ENCODE data around the gene MSTN.

Gene MSTN

DNA sequence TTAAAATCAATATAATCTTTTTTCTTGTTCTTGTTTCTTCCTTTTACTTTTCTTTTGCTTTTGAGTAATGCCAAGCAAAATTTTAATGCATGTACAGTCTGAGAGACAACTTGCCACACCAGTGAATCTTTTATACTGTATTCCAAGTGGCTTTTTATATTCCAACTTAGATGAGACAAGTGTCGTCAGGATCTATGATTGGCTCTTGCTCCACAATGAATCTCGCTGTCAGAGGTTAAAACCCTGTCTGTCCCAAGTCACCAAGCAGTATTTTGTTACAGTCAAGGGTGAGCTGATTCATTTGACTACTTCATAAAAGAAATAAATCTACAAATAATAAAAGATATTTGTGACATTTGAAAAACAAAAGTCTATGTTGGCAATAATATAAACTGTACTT, at the start of gene MSTN:
MSTN (minus strand) TSS at position 129 of the 400 bp plus-strand sequence. CDS start 133 bp downstream, outside the sequence.
- no peak for DNase-seq

- DNase-seq = no peak
These were observed 48.6 kb upstream of the MSTN start for GRCh38 chr2:190111166-190111565.

DNA sequence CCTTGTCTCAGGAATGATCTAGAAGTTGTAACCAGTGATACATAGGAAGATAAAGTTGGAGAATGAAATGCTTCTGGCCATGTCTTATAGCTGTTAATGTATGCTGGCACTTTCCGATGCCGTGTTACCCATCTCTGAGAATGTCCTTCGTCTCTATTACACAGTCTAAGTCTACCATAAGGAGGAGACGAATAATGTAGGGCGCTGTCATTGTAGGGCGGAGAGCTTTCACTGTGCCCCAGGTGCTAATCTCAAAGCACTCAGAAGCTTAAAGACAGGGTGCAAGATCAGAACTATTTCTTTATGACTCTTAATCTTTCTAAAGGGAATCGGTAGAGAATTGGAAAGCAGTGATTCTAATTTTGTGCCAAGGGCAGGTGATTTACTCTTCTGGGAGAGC, 48.2 kb upstream of the MSTN start:
- DNase-seq = no peak

GRCh38 chr2:190110131-190110530, 47.6 kb upstream of the MSTN start:
- no peak for DNase-seq

GRCh38 chr2:190107409-190107808, 44.9 kb upstream of the MSTN start:
- no peak for DNase-seq

GRCh38 chr2:190106783-190107182, 44.3 kb upstream of the MSTN start:
- DNase-seq = no peak

DNA sequence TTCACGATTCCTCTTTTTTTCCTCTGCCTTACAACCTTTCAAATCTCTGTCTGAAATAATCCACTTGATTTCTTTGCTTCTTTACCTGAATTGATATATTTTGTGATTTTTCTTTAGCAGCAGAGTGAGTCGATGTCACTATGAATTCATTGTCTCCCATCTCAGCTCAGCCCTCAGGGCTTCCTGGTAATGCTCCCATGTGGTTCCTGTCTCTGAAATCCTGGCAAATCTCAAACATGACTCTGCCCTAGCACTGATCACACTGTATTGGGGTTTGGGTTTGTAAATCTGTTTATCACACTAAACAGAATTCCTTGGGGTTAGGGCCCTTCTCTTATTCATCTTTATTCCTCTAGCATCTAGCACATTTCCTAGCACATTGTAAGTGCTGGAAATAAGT, 43.0 kb upstream of the MSTN start:
- DNase-seq = no peak

GRCh38 chr2:190103144-190103543, 40.6 kb upstream of the MSTN start:
- no peak for DNase-seq

- DNase-seq = no peak
These were observed 37.6 kb upstream of the MSTN start for GRCh38 chr2:190099890-190100697.

- DNase-seq = no peak
These were observed 36.3 kb upstream of the MSTN start for GRCh38 chr2:190098851-190099250.

DNA sequence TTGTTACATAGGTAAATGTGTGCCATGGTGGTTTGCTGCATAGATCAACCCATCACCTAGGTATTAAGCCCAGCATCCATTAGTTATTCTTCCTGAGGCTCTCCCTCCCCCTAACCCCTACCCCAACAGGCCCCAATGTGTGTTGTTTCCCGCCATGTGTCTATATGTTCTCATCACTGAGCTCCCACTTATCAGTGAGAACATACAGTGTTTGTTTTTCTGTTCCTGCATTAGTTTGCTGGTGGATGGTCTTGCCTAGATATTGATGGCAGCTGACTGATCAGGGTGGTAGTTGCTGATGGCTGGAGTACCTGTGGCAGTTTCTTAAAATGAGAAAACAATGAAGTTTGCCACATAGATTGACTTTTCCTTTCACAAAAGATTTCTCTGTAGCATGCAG, 34.6 kb upstream of the MSTN start:
- no peak for DNase-seq

DNA sequence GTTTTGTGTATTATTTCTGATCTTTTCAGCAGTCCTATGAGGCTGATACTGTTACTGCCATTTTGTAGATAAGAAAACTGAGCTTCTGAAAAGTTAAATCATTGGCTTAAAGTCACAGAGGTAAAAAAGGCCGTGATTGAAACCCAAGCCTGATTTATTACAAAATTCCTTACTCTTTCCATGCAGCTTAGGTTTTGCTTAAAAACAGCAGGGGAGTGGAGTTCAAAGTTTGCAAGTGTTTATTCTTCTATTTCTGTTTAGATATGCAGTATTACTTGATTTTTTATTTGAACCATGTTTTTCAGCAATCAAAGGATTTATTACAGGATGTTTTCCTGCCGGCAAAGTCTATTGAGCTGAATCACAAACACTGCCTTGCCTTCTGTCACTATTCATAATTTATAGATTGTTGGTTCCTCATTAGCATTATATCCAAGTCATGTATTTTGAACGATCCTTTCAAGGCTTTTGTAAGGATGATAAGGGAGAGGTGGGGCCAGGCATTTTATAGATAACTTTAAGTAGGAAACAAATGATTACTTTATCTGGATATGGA, 31.9 kb upstream of the MSTN start:
- no peak for DNase-seq

DNA sequence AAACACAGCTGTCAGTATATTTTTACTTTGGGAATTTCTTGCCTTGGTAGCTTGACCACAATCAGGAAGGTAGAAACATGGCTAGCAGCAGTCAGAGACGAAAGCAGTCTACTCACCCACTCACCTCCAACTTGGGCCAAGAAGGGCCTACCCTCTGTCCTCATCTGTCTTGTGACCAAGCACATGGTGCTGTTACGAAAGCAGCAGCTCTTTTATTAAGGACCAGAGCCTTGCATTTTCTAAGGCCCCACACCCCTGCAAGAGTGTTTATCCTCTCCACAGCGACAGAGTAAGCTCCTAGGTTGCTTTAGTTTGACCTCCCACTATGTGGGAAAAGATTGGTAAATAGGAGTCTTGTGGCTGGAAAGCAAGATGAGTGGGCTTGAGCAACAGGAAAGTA, 31.3 kb upstream of the MSTN start:
- DNase-seq = no peak

DNA sequence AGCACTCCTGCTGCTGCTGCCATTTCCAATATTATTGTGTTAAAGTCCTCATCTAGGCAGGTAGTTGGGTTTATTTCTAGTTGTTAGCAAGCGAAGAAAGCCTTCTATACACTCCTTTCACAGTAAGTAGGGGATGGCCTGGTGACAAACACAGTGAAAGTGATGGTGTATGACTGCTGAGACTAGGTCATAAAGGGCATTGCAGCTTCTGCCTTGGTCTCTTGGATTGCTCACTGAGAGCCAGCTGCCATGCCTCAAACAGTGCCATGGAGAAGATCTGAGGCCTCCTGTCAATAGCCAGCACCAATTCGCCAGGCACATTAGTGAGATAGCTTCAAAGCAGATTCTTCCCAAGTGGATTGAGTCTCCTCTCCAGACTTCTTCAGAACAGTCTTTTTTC, 27.6 kb upstream of the MSTN start:
- no peak for DNase-seq

DNA sequence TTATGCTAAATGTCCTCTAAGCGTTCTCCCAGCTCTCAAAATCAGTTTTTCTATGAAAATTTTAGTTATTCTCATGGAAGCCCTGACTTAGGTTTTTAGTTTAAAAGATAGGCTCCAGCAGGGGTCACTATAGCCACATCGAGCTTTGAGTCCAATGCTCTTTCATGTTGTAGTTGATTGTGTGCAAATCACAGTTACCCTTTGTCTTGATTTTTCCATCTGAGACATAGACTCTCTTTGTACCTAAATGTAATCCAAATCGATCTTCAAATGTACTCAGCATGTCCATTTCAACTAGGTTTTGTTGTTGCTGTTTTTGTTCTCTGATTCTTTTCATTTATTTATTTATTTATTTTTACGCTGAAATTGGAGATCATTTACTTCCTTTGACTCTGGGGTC, 26.4 kb upstream of the MSTN start:
- DNase-seq = peak; percentile 16

- no peak for DNase-seq
These were observed 22.2 kb upstream of the MSTN start for GRCh38 chr2:190084704-190085103.

GRCh38 chr2:190082118-190082517, 19.6 kb upstream of the MSTN start:
- DNase-seq = no peak

DNA sequence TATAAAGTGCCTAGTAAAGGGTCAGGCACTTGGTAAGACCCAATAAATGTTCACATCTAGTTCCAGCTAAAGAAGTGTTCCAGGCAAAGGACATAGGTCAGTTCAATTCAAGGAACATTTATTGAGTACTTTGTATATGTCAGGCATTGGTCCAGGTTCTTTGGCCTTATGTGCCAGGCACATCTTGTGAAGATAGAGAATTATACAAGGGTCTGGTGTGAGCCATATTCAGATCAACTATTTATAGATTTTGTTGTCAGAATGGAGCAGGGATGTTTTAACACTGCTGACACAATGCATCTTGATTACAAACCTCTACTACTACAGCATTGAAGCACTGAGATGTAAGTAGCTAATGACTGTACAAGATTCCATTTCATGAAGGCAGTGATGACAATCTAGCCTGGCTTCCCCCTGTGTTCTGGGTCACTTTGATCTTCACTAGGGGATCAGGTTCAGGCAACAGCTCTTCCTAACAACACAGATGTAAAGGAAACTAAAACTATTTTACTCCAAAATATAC, 18.1 kb upstream of the MSTN start:
- DNase-seq = no peak

- no peak for DNase-seq
These were observed 16.6 kb upstream of the MSTN start for GRCh38 chr2:190079160-190079559.

DNA sequence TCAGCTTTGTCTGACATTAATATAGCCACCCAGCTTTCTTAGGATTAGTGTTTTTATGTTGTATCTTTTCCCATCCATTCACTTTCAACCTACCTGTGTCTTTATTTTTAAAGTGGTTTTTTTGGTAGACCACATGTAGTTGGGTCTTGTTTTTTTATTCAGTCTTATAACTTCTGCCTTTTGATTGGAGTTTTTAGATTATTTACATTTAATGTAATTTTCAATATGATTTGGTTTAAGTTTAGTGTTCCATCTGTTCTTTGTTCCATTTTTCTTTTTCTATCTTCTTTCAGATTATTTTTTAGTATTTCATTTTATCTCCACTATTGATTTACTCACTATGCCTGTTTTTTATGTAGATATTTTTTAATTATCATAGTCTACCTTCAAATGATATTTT, 13.1 kb upstream of the MSTN start:
- no peak for DNase-seq

- DNase-seq = peak; percentile 47
These were observed 7.6 kb upstream of the MSTN start for GRCh38 chr2:190069936-190070696.

GRCh38 chr2:190068764-190069163, 6.2 kb upstream of the MSTN start:
- DNase-seq = no peak

DNA sequence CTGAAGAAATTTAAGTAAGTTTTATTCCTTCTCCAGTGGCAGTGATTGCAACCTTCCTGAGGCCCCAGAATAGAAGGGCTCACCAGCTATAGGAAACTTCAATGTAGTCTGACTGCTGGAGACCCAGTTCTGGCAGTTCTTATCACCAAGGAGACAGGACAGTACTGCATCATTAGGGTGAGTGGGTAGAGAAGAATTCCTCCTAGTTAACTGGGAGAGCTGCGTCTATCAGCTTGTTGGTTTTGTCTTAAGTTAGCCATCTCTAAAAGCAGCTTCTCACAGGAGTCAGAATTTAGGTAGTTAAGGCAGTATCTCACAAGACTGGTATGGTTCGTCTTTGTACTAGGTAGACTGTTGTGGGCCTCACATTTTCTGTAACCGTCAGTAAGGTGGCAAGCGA, 3.3 kb upstream of the MSTN start:
- no peak for DNase-seq

- DNase-seq = no peak
These were observed 1.1 kb upstream of the MSTN start for GRCh38 chr2:190063624-190064023.

Data from NCI-H446 treated with DMSO at 0.1 percent for 48 hours (cell line).